ENCODE measurements around the gene SPTSSB.

Gene SPTSSB

DNA sequence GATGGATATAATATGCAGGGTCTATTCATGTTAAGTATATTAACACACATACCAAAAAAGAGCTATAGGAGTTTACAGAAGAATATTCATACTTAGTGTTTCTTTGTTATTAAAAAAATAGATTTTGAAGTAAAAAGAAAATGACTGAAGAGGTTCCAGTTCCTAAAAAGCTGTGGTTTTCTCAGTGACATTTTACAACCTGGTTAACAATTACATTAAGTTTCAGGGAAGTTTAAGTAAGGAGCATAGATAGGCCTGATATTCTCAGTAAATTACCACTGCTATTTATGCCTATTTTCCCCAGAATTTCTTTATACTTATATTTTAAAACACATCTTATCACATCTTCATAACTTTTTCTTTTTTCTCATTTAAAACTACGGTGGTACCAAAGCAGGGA is 43.6 kb upstream of the SPTSSB start:
- H3K4me1 ChIP-seq (ENCODE audit: insufficient read depth, poor library complexity, severe bottlenecking), result peaks cover 42% of the 10 kb centered on the region
- no peak for DNase-seq (ENCODE audit: low spot score)
- peak overlapping the region; percentile 98 for H3K27ac ChIP-seq (ENCODE audit: poor library complexity, severe bottlenecking)
- no peak overlapping the region for H3K4me3 ChIP-seq (ENCODE audit: severe bottlenecking)
- no peaks in the 10 kb centered on the region for H3K36me3 ChIP-seq (ENCODE audit: low read depth)
- H3K9me3 ChIP-seq (ENCODE audit: severe bottlenecking), result no peaks in the 10 kb centered on the region
- no peak for ATAC-seq (ENCODE audit: low read depth)
- H3K27me3 ChIP-seq (ENCODE audit: insufficient read depth, poor library complexity, severe bottlenecking), result no peaks in the 10 kb centered on the region
- TF ChIP-seq, protein P1, sequence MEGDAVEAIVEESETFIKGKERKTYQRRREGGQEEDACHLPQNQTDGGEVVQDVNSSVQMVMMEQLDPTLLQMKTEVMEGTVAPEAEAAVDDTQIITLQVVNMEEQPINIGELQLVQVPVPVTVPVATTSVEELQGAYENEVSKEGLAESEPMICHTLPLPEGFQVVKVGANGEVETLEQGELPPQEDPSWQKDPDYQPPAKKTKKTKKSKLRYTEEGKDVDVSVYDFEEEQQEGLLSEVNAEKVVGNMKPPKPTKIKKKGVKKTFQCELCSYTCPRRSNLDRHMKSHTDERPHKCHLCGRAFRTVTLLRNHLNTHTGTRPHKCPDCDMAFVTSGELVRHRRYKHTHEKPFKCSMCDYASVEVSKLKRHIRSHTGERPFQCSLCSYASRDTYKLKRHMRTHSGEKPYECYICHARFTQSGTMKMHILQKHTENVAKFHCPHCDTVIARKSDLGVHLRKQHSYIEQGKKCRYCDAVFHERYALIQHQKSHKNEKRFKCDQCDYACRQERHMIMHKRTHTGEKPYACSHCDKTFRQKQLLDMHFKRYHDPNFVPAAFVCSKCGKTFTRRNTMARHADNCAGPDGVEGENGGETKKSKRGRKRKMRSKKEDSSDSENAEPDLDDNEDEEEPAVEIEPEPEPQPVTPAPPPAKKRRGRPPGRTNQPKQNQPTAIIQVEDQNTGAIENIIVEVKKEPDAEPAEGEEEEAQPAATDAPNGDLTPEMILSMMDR (IDR thresholded peaks at IDR 0.05; ENCODE audit: poor library complexity, severe bottlenecking), result no peak

DNA sequence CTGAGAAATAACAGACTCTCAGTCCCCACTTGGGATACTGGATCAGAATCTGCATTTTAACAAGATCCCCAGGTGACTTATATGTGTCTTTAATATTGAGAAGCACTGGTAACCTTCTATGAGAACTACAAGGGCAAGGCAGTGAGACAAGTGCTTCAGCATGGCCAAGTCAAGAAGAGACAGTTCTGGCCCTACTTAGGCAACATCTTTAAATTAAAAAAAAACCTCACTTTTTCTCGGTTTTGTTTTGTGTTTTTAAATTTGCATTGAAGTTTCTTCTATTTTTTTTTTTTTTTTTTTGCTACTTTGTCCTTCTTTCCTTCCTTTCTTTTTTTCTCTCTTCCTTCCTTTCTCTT is 42.5 kb upstream of the SPTSSB start:
- no peak for ATAC-seq (ENCODE audit: low read depth)
- Histone ChIP-seq H3K27me3 (ENCODE audit: insufficient read depth, poor library complexity, severe bottlenecking) (no peaks in the 10 kb centered on the region), H3K9me3 (ENCODE audit: severe bottlenecking) (no peaks in the 10 kb centered on the region), H3K4me1 (ENCODE audit: insufficient read depth, poor library complexity, severe bottlenecking) (peaks cover 40% of the 10 kb centered on the region), H3K36me3 (ENCODE audit: low read depth) (no peaks in the 10 kb centered on the region), H3K27ac (ENCODE audit: poor library complexity, severe bottlenecking) (peak overlapping the region; percentile 81), H3K4me3 (ENCODE audit: severe bottlenecking) (no peak overlapping the region)
- TF ChIP-seq, protein P1 (IDR thresholded peaks at IDR 0.05; ENCODE audit: poor library complexity, severe bottlenecking), result no peak
- DNase-seq (ENCODE audit: low spot score), result no peak

DNA sequence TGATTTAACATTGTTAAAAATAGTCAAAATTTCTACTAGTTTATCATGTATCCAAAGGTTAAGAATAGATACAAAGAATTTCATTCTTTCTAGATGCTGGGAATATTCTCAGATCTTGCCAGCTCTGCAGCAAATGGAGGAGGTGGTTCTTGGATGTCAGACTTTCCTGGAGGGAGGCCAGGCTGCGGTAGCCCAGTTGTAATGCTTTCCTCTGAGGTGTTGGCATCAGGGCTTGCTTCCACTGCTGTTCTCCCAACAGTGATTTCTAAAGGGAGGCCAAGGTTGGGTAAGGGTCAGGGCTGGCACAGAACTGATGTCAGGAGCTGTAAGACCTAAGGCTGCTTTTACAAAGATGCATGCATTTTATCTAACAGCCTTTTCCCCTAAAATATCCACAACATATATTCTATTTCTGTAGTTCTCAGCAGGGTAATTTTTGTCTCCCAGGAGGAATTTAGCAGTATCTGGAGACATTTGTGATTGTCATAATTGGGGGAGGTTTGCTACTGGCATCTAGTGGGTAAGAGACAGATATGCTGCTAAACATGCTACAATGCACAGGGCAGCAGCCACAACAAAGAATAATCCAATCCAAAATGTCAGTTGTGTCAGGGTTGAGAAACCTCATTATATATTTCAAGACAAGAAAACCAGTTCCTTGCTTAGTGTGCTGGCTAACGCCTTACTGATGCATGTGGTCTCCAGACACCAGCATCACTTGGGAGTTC is 42.0 kb upstream of the SPTSSB start:
- Histone ChIP-seq H3K4me3 (ENCODE audit: severe bottlenecking) (no peak overlapping the region), H3K4me1 (ENCODE audit: insufficient read depth, poor library complexity, severe bottlenecking) (peaks cover 40% of the 10 kb centered on the region), H3K36me3 (ENCODE audit: low read depth) (no peaks in the 10 kb centered on the region), H3K27ac (ENCODE audit: poor library complexity, severe bottlenecking) (peak overlapping the region; percentile 81), H3K27me3 (ENCODE audit: insufficient read depth, poor library complexity, severe bottlenecking) (no peaks in the 10 kb centered on the region), H3K9me3 (ENCODE audit: severe bottlenecking) (no peaks in the 10 kb centered on the region)
- ATAC-seq (ENCODE audit: low read depth) (no peak), DNase-seq (ENCODE audit: low spot score) (no peak)
- TF ChIP-seq, protein P1 (IDR thresholded peaks at IDR 0.05; ENCODE audit: poor library complexity, severe bottlenecking), result no peak

DNA sequence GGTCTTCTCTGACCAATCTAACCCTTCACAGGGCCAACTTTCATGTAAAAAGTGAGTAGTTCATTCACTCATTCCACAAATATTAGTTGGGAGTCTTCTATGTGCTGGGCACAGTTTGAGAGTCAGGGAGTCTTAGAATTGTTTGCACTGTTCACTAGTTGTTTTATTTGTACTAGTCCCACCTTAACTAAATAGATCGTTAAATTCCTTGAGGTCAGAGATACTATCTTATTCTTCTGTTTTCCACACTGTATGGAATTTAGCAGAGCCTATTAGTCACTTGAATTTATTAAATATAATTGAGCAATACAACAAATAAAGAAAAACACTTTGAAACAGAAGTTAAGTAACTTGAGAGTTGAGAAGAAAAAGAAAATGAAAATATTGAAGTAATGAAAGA is 40.8 kb upstream of the SPTSSB start:
- H3K36me3 ChIP-seq (ENCODE audit: low read depth), result no peaks in the 10 kb centered on the region
- DNase-seq (ENCODE audit: low spot score), result no peak
- no peak overlapping the region for H3K4me3 ChIP-seq (ENCODE audit: severe bottlenecking)
- peak overlapping the region; percentile 81 for H3K27ac ChIP-seq (ENCODE audit: poor library complexity, severe bottlenecking)
- TF ChIP-seq, protein P1 (IDR thresholded peaks at IDR 0.05; ENCODE audit: poor library complexity, severe bottlenecking), result no peak
- no peaks in the 10 kb centered on the region for H3K9me3 ChIP-seq (ENCODE audit: severe bottlenecking)
- H3K4me1 ChIP-seq (ENCODE audit: insufficient read depth, poor library complexity, severe bottlenecking), result peaks cover 40% of the 10 kb centered on the region
- peak; percentile 82 for ATAC-seq (ENCODE audit: low read depth)
- no peaks in the 10 kb centered on the region for H3K27me3 ChIP-seq (ENCODE audit: insufficient read depth, poor library complexity, severe bottlenecking)

DNA sequence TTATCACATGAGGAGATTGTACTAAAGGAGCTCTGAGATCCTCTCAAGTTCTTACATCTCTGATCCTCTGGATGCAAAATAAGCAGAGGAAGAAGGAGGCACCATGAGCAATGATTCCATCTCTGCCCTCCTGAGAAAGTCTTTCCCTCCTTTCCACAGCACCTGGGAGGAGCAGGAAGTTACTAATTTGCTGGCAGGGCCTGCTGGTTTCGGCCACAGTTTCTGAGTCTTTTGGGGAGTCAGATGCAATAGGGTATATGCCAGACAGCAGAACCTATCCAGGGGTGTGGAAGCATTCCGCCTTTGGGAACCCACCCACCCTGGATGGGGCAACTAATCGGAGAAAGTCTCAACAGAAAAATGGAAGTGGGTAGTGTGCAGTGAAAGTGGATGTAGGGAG is 38.5 kb upstream of the SPTSSB start:
- Histone ChIP-seq H3K4me3 (ENCODE audit: severe bottlenecking) (no peak overlapping the region), H3K27me3 (ENCODE audit: insufficient read depth, poor library complexity, severe bottlenecking) (no peaks in the 10 kb centered on the region), H3K27ac (ENCODE audit: poor library complexity, severe bottlenecking) (no peak overlapping the region), H3K9me3 (ENCODE audit: severe bottlenecking) (no peaks in the 10 kb centered on the region), H3K36me3 (ENCODE audit: low read depth) (no peaks in the 10 kb centered on the region), H3K4me1 (ENCODE audit: insufficient read depth, poor library complexity, severe bottlenecking) (peaks cover 22% of the 10 kb centered on the region)
- ATAC-seq (ENCODE audit: low read depth) (peak; percentile 48), DNase-seq (ENCODE audit: low spot score) (no peak)
- TF ChIP-seq, protein P1 (IDR thresholded peaks at IDR 0.05; ENCODE audit: poor library complexity, severe bottlenecking), result no peak

Data from RWPE2 (cell line).